IgD-negative memory B cell (primary cell): Measurements from ENCODE around the gene RMC1. TPM values are rescaled to one million over a fixed set of nuclear protein-coding genes. Genes with fewer than 3 reads are reported as not detected.
"Not testable (repeated sequence)": the region's sequence is repeated elsewhere in the genome, so short reads cannot be mapped to it uniquely, and the experiment has no call there.

ENCODE experiments used
- H3K27ac Mint-ChIP-seq, 3 donors: one replicate each; pipeline ENCODE4 v1.8.0; 2020 to 2022; ENCODE audit warnings: mild to moderate bottlenecking in 3 of 3, mixed read lengths in 3 of 3, moderate library complexity in 1 of 3
- H3K27me3 Mint-ChIP-seq: one replicate; pipeline ENCODE4 v1.8.0; 2021; ENCODE audit warnings: mixed read lengths
- H3K36me3 Mint-ChIP-seq: one replicate; pipeline ENCODE4 v1.8.0; 2020; ENCODE audit warnings: mild to moderate bottlenecking, mixed read lengths
- H3K4me1 Mint-ChIP-seq, 3 donors: one replicate each; pipeline ENCODE4 v1.8.0; 2020 to 2022; ENCODE audit warnings: mixed read lengths in 3 of 3, mild to moderate bottlenecking in 1 of 3
- H3K4me3 Mint-ChIP-seq, 4 donors: one replicate each; pipeline ENCODE4 v1.8.0; 2020 to 2022; ENCODE audit warnings: mild to moderate bottlenecking in 4 of 4, mixed read lengths in 4 of 4, moderate library complexity in 3 of 4
- H3K9me3 Mint-ChIP-seq, 3 donors: one replicate each; pipeline ENCODE4 v1.8.0; 2020 to 2021; ENCODE audit warnings: mixed read lengths in 3 of 3, mild to moderate bottlenecking in 1 of 3
- polyA plus RNA-seq: library from polyadenylated mRNA; unstranded; fragments of 300-500 nt; fragmentation: Illumina TruSeq; gene quantifications from one replicate; pipeline ENCODE4 v1.2.3, GENCODE V29; 2021

The RMC1 gene
- polyA plus RNA-seq, 1 donor from 2014 or later: 73.0 TPM

GRCh38 chr18:23485386-23485785, 17.9 kb upstream of the RMC1 start:
- no peaks in the 10 kb centered on the region for H3K9me3 Mint-ChIP-seq
- peaks cover 37 to 47% (median 45%) of the 10 kb centered on the region in 3 donors for H3K4me1 Mint-ChIP-seq

GRCh38 chr18:23487738-23488570, 15.4 kb upstream of the RMC1 start:
- H3K36me3 Mint-ChIP-seq: peaks cover 3% of the 10 kb centered on the region
- H3K27ac Mint-ChIP-seq: peak overlapping the region; percentile 83 to 96 (median 91)
- peaks cover 0 to 3% (median 0%) of the 10 kb centered on the region in 3 donors for H3K9me3 Mint-ChIP-seq
- peak overlapping the region; percentile 81 to 94 (median 86) for H3K4me3 Mint-ChIP-seq
- no peaks in the 10 kb centered on the region for H3K27me3 Mint-ChIP-seq
- H3K4me1 Mint-ChIP-seq: peaks cover 39 to 46% (median 42%) of the 10 kb centered on the region in 3 donors

More at GRCh38 chr18:23485386-23485785, 17.9 kb upstream of the RMC1 start:
- Mint-ChIP-seq H3K36me3 (peaks cover 3% of the 10 kb centered on the region), H3K4me3 (no peak overlapping the region), H3K27me3 (no peaks in the 10 kb centered on the region), H3K27ac (peak overlapping the region in 1 of 3 donors; percentile 19)

- Mint-ChIP-seq H3K4me1 (peaks cover 30 to 38% (median 32%) of the 10 kb centered on the region in 3 donors), H3K4me3 (peak overlapping the region; percentile 58 to 91 (median 72)), H3K27ac (peak overlapping the region in 2 of 3 donors; percentile 80 to 81)
- not testable (repeated sequence) for H3K9me3 Mint-ChIP-seq, H3K36me3 Mint-ChIP-seq, H3K27me3 Mint-ChIP-seq
These were observed 13.7 kb upstream of the RMC1 start for GRCh38 chr18:23489586-23489985.

- H3K36me3 Mint-ChIP-seq: peaks cover 5% of the 10 kb centered on the region
- no peaks in the 10 kb centered on the region for H3K27me3 Mint-ChIP-seq
- peaks cover 0 to 3% (median 0%) of the 10 kb centered on the region in 3 donors for H3K9me3 Mint-ChIP-seq
- no peak overlapping the region for H3K4me3 Mint-ChIP-seq
- H3K4me1 Mint-ChIP-seq: peaks cover 36 to 44% (median 40%) of the 10 kb centered on the region in 3 donors
- H3K27ac Mint-ChIP-seq: no peak overlapping the region
These were observed 9.7 kb upstream of the RMC1 start for GRCh38 chr18:23493654-23494053.

GRCh38 chr18:23494992-23495391, 8.3 kb upstream of the RMC1 start:
- no peaks in the 10 kb centered on the region for H3K27me3 Mint-ChIP-seq
- peaks cover 0 to 3% (median 0%) of the 10 kb centered on the region in 3 donors for H3K9me3 Mint-ChIP-seq
- peaks cover 41 to 52% (median 47%) of the 10 kb centered on the region in 3 donors for H3K4me1 Mint-ChIP-seq
- H3K36me3 Mint-ChIP-seq: peaks cover 7% of the 10 kb centered on the region
- H3K4me3 Mint-ChIP-seq: peak overlapping the region in 1 of 4 donors; percentile 35
- H3K27ac Mint-ChIP-seq: peak overlapping the region in 1 of 3 donors; percentile 40

GRCh38 chr18:23495723-23496440, 7.4 kb upstream of the RMC1 start:
- H3K4me1 Mint-ChIP-seq: peaks cover 36 to 43% (median 43%) of the 10 kb centered on the region in 3 donors
- H3K36me3 Mint-ChIP-seq: peaks cover 5% of the 10 kb centered on the region
- no peaks in the 10 kb centered on the region for H3K9me3 Mint-ChIP-seq
- H3K27me3 Mint-ChIP-seq: no peaks in the 10 kb centered on the region
- peak overlapping the region; percentile 82 to 87 (median 84) for H3K4me3 Mint-ChIP-seq
- peak overlapping the region; percentile 64 to 85 (median 82) for H3K27ac Mint-ChIP-seq

- H3K4me1 Mint-ChIP-seq: peaks cover 41 to 53% (median 50%) of the 10 kb centered on the region in 3 donors
- no peaks in the 10 kb centered on the region for H3K9me3 Mint-ChIP-seq
- H3K27me3 Mint-ChIP-seq: no peaks in the 10 kb centered on the region
- peak overlapping the region; percentile 64 to 82 (median 76) for H3K4me3 Mint-ChIP-seq
- peaks cover 6% of the 10 kb centered on the region for H3K36me3 Mint-ChIP-seq
- H3K27ac Mint-ChIP-seq: peak overlapping the region; percentile 80 to 93 (median 93)
These were observed 5.2 kb upstream of the RMC1 start for GRCh38 chr18:23498117-23498516.

GRCh38 chr18:23498877-23499276, 4.4 kb upstream of the RMC1 start:
- H3K36me3 Mint-ChIP-seq: peaks cover 6% of the 10 kb centered on the region
- H3K4me3 Mint-ChIP-seq: peak overlapping the region; percentile 68 to 82 (median 73)
- H3K27me3 Mint-ChIP-seq: no peaks in the 10 kb centered on the region
- no peaks in the 10 kb centered on the region for H3K9me3 Mint-ChIP-seq
- peaks cover 41 to 53% (median 51%) of the 10 kb centered on the region in 3 donors for H3K4me1 Mint-ChIP-seq
- H3K27ac Mint-ChIP-seq: peak overlapping the region; percentile 80 to 91 (median 83)

- Mint-ChIP-seq H3K9me3 (no peaks in the 10 kb centered on the region), H3K27ac (peak overlapping the region; percentile 80 to 91 (median 83)), H3K4me3 (peak overlapping the region; percentile 68 to 82 (median 73)), H3K27me3 (no peaks in the 10 kb centered on the region), H3K36me3 (peaks cover 6% of the 10 kb centered on the region), H3K4me1 (peaks cover 44 to 56% (median 56%) of the 10 kb centered on the region in 3 donors)
These were observed 4.0 kb upstream of the RMC1 start for GRCh38 chr18:23499291-23499781.

- H3K36me3 Mint-ChIP-seq: peaks cover 4% of the 10 kb centered on the region
- H3K27me3 Mint-ChIP-seq: no peaks in the 10 kb centered on the region
- peaks cover 39 to 56% (median 55%) of the 10 kb centered on the region in 3 donors for H3K4me1 Mint-ChIP-seq
- peak overlapping the region in 2 of 4 donors; percentile 44 to 73 for H3K4me3 Mint-ChIP-seq
- H3K9me3 Mint-ChIP-seq: no peaks in the 10 kb centered on the region
- peak overlapping the region in 2 of 3 donors; percentile 75 to 80 for H3K27ac Mint-ChIP-seq
These were observed 1.7 kb upstream of the RMC1 start for GRCh38 chr18:23501626-23502025.

GRCh38 chr18:23502516-23503037, 734 bp upstream of the RMC1 start:
- H3K9me3 Mint-ChIP-seq: no peaks in the 10 kb centered on the region
- peak overlapping the region; percentile 92 to 97 (median 94) for H3K4me3 Mint-ChIP-seq
- H3K27ac Mint-ChIP-seq: peak overlapping the region; percentile 95 to 98 (median 97)
- no peaks in the 10 kb centered on the region for H3K27me3 Mint-ChIP-seq
- H3K36me3 Mint-ChIP-seq: peaks cover 4% of the 10 kb centered on the region
- H3K4me1 Mint-ChIP-seq: peaks cover 42 to 57% (median 52%) of the 10 kb centered on the region in 3 donors

- H3K4me3 Mint-ChIP-seq: peak overlapping the region; percentile 76 to 98 (median 94)
- H3K27ac Mint-ChIP-seq: peak overlapping the region; percentile 57 to 98 (median 94)
- H3K4me1 Mint-ChIP-seq: peaks cover 36 to 51% (median 39%) of the 10 kb centered on the region in 3 donors
- no peaks in the 10 kb centered on the region for H3K27me3 Mint-ChIP-seq
- no peaks in the 10 kb centered on the region for H3K9me3 Mint-ChIP-seq
- H3K36me3 Mint-ChIP-seq: peaks cover 4% of the 10 kb centered on the region
These were observed 643 bp downstream of the RMC1 start for GRCh38 chr18:23503963-23504344.

- H3K36me3 Mint-ChIP-seq: peaks cover 3% of the 10 kb centered on the region
- H3K4me1 Mint-ChIP-seq: peaks cover 33 to 44% (median 33%) of the 10 kb centered on the region in 3 donors
- peak overlapping the region; percentile 76 to 98 (median 94) for H3K4me3 Mint-ChIP-seq
- H3K27me3 Mint-ChIP-seq: no peaks in the 10 kb centered on the region
- no peaks in the 10 kb centered on the region for H3K9me3 Mint-ChIP-seq
- H3K27ac Mint-ChIP-seq: peak overlapping the region; percentile 57 to 98 (median 94)
These were observed 1.4 kb downstream of the RMC1 start for GRCh38 chr18:23504720-23505119.

- Mint-ChIP-seq H3K4me1 (peaks cover 30 to 43% (median 41%) of the 10 kb centered on the region in 3 donors), H3K27me3 (no peaks in the 10 kb centered on the region), H3K9me3 (no peaks in the 10 kb centered on the region), H3K27ac (peak overlapping the region in 1 of 3 donors; percentile 87), H3K36me3 (peaks cover 8% of the 10 kb centered on the region), H3K4me3 (peak overlapping the region in 2 of 4 donors; percentile 60 to 72)
These were observed 3.1 kb downstream of the RMC1 start for GRCh38 chr18:23506393-23506792.
